Gastrocnemius medialis (tissue), 4 donors: Measurements from ENCODE around the gene ME3.

ENCODE experiments used
- POLR2A ChIP-seq, 2 donors: fragments of 450-650 bp; IDR thresholded peaks; one replicate each; pipeline ENCODE4 v1.6.1; 2017; ENCODE audit warnings: antibody characterized with exemption in 2 of 2, mild to moderate bottlenecking in 2 of 2, moderate library complexity in 2 of 2
- TF ChIP-seq, protein P1 (sequence below), 5 experiments: fragments of 450-650 bp in 3 of 5; fragments of 200-600 bp in 2 of 5; sonication (generic) in 2 of 5; IDR thresholded peaks in 4 of 5; conservative IDR thresholded peaks in 1 of 5; 1 replicate in 4 of 5; 2 replicates in 1 of 5; pipeline ENCODE4 v1.5.1; 2016 to 2019; ENCODE audit warnings: antibody characterized with exemption in 5 of 5, mild to moderate bottlenecking in 3 of 5, moderate library complexity in 3 of 5

DNA sequence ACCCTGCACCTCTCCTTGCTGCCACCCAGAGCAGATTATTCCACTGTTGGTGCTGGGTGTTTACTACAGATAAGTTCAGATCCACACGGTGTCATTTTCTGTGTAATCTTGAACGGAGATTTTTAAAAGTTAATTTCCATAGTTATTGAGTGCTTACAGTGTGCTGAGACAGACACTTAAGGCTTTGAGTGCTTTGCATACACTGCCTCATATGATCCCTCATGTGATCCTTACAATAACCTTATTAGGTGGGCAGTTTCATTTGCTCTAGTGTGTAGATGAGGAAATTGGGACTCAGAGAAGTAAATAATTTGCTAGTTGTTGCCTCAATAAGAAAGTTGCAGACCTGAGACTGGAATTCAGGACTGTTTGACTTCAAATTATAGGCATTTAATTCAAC, 32.3 kb upstream of the ME3 start:
- TF ChIP-seq, protein P1, sequence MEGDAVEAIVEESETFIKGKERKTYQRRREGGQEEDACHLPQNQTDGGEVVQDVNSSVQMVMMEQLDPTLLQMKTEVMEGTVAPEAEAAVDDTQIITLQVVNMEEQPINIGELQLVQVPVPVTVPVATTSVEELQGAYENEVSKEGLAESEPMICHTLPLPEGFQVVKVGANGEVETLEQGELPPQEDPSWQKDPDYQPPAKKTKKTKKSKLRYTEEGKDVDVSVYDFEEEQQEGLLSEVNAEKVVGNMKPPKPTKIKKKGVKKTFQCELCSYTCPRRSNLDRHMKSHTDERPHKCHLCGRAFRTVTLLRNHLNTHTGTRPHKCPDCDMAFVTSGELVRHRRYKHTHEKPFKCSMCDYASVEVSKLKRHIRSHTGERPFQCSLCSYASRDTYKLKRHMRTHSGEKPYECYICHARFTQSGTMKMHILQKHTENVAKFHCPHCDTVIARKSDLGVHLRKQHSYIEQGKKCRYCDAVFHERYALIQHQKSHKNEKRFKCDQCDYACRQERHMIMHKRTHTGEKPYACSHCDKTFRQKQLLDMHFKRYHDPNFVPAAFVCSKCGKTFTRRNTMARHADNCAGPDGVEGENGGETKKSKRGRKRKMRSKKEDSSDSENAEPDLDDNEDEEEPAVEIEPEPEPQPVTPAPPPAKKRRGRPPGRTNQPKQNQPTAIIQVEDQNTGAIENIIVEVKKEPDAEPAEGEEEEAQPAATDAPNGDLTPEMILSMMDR (IDR thresholded peaks at IDR 0.05 in 4 of 5, conservative IDR thresholded peaks at IDR 0.05 in 1 of 5) = no peak
- no peak for TF ChIP-seq POLR2A (IDR thresholded peaks at IDR 0.05)
